HG02885 (cell line): ENCODE results near the gene NCK1.

ENCODE experiments used
- ATAC-seq: cut with Tn5 transposase; IDR thresholded peaks from one replicate; pipeline ENCODE4 v1.9.1; 2021; ENCODE audit warnings: mild to moderate bottlenecking; ENCODE audit not compliant: unreplicated experiment, poor library complexity

Gene NCK1

DNA sequence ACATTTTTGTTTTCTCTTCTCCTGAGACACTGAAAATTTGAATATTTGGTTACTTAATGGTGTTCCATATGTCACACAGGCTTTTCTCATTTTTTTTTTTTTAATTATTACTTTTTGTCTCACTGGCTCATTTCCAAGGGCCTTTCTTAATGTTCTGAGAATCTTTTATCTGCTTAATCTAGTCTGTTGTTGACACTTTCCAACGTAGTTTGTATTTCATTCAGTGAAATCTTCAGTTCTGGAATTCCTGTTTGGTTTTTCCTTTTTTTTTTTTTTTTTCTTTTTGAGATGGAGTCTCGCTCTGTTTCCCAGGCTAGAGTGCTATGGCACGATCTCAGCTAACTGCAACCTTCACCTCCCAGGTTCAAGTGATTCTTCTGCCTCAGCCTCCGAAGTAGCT lies 42.7 kb downstream of the NCK1 start:
- ATAC-seq = no peak

DNA sequence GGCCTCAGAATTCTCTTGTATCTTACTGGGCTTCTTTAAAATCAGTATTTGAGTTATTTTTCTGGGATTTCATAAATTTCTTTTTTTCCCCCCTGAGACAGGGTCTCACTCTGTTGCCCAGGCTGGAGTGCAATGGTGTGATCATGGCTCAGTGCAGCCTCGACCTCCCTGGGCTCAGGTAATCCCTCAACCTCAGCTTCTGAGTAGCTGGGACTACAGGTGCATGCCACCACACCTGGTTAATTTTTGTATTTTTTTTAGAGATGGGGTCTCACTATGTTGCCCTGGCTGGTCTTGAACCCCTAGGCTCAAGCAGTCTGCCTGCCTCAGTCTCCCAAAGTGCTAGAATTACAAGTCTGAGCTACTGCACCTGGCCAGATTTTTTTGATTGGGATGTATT lies 43.5 kb downstream of the NCK1 start:
- ATAC-seq = no peak

DNA sequence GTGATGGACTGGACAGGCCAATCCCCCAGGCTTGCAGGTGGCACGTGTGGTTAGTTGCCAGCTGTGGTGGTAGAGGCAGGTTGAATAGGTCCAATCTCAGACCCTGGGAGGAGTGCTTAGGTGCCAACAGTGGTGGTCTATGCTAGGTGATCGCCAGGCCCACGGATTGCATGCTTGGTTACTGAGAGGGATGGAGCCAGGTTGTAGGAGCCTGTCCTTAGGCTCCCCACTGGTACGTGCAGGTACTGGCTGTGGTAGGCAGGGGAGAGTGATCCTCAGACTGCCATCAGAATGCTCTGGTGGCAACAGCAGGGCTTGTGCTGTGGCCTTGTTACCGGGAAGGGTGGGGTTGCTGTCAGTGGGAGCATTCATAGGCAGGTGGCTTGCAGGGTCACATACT lies 44.7 kb downstream of the NCK1 start:
- no peak for ATAC-seq

- no peak for ATAC-seq
These were observed 46.3 kb downstream of the NCK1 start for GRCh38 chr3:136908297-136908696.

DNA sequence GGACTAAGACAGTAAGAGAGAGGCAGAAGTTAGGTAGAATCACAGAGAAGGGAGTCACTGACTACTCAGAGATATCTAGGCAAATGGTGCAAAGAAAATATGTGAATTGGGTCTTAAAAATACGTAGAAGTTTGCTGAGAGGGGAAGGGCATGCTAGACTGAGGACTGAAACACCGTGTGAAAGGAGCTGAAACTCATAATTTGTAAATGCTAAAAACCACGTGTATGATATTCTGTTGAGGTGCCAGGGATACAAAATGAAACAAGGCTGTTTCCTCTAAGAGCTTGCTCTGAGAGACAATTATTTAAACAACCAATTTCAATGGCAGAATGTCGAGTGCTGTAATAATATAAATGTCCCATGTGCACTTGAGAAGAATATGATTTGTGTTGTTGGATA lies 47.2 kb downstream of the NCK1 start:
- ATAC-seq = peak; percentile 71

DNA sequence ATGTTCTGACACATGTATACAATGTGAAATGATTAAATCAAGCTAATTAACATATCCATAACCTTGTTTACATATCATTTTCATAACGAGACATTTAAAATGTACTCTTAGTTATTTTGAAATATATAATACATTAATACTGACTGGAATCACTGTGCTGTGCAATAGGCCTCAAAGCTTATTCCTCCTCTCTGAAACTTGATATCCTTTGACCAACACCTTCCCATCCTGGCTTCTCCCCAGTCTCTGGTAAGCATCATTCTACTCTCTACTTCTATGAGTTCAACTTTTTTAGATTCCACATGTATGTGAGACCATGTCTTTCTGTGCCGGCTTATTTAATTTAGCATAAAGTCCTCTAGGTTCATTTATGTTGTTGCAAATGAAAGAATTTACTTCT lies 48.7 kb downstream of the NCK1 start:
- ATAC-seq = no peak

DNA sequence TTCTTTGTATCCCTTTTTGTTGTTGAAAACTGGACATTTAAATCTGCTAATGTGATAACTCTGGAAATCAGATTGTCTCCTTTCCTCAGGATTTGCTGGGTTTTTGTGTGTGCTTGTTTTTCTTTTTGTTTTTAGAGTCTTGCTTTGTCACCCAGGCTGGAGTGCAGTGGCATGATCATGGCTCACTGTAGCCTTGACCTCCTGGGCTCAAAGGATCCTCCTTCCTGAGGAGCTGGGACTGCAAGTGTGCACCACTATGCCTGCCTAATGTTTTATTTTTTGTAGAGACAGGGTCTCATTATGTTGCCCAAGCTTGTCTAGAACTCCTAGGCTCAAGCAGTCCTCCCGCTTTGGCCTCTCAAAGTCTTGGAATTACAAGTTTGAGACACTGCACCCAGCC lies 51.2 kb downstream of the NCK1 start:
- ATAC-seq = no peak

DNA sequence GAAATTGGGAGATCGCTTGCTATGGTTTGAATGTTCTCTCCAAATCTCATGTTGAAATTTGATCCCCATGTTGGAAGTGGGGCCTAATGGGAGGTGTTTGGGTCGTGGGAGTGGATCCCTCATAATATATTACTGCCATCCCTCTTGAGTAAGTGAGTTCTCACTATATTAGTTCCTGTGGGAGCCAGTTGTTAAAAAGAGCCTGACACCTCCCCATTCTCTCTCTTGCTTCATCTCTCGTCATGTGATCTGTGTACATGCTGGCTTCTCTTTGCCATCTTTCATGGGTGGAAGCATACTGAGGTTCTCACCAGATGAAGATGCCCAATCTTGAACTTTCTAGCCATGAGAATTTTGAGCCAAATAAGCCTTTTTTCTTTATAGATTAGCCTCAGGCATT lies 52.7 kb downstream of the NCK1 start:
- no peak for ATAC-seq

DNA sequence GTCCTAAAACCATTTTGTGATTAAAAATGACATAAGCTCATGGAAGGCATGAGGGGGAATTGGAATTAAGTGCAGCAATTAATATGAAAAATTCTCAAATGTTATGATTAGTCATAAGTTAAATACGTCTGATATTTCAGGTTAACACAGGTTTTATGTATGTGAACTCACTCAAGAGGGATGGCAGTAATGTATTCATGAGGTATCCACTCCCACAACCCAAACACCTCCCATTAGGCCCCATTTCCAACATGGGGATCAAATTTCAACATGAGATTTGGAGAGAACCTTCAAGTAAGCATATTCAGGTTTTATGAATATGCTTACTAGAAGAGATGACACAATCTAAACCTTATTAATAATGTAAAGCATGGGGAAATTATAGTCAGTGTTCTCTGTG lies 54.2 kb downstream of the NCK1 start:
- ATAC-seq = no peak

GRCh38 chr3:136919799-136920580 lies 58.0 kb downstream of the NCK1 start:
- ATAC-seq = no peak

DNA sequence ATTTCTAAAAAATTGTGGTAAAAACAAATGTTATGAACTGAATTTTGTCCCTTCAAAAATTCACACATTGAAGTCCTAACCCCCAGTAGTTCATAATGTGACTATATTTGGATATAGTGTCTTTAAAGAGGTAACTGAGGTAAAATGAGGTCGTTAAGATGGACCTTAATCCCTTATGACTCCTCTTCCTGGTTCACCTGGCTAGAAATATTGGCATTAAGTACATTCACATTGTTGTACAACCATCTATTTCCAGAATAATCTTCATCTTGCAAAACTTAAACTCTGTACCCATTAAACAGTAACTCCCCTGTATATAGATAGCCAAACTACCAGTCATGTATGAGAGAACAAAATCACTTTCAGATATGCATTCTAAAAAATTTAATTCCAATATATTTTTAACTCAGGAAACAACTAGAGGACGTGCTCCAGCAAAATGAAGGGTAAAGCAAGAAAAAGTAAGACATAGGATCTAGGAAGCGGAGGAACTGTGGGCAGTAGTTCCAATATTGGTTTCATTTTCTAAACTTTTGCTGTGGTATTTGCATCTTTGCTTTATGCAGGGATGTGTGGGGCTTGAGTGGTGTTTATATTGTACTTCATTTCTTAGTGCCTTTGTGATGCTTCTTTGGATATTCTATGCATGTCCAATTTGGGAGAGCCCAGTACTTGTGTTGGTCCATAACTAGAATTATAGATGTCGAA lies 59.0 kb downstream of the NCK1 start:
- no peak for ATAC-seq

- no peak for ATAC-seq
These were observed 63.6 kb downstream of the NCK1 start for GRCh38 chr3:136925425-136926190.

DNA sequence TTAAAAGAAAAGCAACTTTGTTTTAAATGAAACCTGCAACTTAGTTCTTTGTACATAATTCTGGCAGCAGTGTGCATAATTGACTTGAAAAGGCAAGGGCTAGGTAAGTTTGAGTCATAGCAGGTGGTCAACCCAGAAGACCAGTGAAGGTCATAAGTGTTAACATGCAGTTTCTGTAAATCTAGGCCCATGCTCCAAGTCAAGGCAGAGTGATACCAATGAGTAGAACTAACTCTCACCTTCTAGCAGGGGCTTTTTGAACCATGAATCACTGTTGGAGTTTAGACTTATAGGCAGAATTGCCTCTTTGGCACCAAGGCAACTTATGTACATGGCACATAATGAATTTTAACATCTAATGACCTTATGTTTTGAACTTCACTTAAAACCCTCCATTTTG lies 66.2 kb downstream of the NCK1 start:
- ATAC-seq = no peak

GRCh38 chr3:136929977-136930670 lies 68.1 kb downstream of the NCK1 start:
- no peak for ATAC-seq

- ATAC-seq = no peak
These were observed 69.6 kb downstream of the NCK1 start for GRCh38 chr3:136931606-136932005.

GRCh38 chr3:136932523-136932922 lies 70.5 kb downstream of the NCK1 start:
- ATAC-seq = peak; percentile 60

- ATAC-seq = peak; percentile 39
These were observed 71.2 kb downstream of the NCK1 start for GRCh38 chr3:136932978-136933772.

DNA sequence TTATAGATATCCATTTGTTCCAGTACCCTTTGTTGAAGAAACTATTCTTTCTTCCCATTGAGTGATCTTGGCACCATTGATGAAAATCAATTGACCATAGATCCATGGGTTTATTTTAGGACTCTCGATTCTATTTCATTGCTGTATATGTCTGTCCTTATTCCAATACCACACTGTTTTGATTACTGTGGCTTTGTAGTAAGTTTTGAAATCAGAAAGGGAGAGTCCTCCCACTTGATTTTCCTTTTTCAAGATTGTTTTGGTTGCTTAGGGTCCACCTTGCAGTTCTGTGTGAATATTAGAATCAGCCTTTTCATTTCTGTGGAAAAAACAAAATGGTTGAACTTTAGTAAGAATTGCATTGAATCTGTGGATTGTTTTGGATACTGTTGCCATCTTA lies 75.2 kb downstream of the NCK1 start:
- ATAC-seq = no peak

DNA sequence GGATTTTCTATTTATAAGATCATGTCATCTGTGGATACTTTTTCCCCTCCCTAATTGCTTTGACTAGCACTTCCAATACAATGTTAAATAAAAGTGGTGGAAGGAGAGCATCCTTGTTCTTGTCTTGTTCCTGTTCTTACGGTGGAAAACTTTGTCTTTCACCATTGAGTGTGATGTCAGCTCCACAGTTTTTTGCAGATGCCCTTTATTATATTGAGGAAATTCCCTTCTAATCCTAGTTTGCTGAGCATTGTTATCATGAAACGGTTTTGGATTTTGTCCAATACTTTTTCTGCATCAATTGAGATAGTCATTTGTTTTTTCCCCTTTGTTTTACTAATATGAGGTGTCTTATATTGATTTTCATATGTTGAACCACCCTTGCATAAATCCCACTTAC lies 75.8 kb downstream of the NCK1 start:
- no peak for ATAC-seq

GRCh38 chr3:136938334-136938733 lies 76.3 kb downstream of the NCK1 start:
- no peak for ATAC-seq
